NCI-H1436 treated with DMSO at 0.1 percent for 48 hours (cell line): ENCODE measurements around the gene MLST8.
"Not testable (repeated sequence)": the region's sequence is repeated elsewhere in the genome, so short reads cannot be mapped to it uniquely, and the experiment has no call there.

Experiments
- DNase-seq: peaks from one replicate; lab custom pipeline; 2025; lab: John Stamatoyannopoulos, UW

Gene MLST8

DNA sequence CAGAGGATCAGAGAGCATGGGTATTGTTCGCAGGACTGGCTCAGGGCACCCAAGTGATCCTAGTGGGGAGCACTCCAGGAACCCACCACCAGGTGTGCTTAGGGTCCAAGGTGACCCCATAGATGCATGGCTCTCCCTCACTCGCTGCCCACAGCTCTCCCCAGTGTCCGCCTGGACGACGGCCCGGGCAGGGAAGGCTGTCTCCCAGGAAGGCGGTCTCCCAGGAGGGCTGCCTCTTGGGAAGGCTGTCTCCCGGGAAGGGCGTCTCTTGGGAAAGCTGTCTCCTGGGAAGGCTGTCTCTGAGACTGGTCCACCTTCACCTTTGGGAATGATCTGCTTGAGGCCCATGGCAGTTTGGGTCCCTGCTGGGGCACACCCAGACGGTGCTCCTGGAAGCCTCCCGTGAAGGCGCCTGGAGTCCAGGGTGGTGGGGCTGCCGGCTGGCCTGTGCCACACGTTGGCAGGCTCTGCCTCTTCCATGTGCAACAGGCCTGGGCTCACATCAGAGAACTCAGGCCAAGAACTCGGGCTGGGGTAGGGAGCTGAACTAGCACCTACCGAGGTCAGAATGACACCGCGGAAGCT, 41.1 kb downstream of the MLST8 start:
- no peak for DNase-seq

DNA sequence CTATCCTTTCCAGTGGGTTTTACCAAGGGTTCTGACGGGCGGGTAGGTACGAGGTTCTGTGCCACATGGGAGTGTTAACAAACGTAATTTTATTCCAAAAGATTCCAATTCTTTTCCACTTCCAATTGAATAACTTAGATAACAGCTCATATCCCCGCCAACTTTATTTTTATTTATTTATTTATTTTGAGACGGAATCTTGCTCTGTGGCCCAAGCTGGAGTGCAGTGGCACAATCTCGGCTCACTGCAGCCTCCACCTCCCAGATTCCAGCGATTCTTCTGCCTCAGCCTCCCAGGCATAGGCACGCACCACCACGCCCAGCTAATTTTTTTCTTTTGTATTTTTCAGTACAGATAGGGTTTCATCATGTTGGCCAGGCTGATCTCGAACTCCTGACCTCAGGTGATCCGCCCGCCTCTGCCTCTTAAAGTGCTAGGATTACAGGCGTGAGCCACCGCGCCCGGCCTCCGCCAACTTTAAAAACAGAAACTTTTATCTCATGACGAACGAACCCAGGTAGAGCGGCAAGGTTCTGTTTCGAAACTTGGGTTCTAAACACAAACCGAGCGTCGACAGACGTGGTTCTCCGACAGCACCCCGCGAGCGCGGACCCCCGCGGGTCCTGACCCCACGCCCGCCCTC, 45.5 kb downstream of the MLST8 start:
- DNase-seq: no peak

DNA sequence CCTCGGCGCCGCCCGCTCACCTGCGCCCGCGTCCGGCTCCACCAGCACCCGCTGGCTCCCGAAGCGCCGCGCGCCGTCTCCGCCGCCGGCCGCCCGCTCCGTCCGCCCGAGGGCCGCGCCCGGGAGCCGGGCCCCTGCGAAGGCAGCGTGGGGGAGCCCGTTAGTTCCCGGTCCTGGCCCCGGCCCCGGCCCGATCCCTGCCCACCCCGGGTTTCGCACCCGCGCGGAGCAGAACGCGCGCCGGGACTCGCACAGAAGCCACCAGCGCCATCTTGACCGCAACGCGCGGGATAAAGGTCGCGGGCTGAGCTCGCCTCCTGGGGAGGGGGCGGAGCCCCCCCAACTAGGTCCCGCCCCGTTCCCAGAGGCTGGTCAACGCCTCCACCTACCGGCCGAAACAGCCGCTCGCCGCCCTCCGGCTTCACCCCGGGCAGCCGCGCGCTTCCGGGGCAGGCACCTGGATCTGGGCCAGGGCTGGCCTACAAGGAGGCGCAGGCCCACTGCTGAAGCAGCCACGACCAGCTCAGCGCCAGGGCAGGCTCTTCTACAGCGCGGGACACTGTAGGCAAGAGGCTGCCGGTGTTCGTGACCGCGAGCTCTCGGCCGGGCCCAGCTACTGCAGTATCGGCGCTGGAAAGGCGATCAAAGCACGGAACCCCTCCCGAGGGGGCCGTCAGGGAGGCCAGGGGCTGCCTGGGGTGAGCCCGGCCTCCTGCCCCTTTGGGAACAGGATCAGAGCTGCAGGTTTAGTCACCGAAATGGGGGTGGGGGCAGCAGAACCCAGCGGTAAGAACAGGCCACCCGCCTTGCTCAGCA, 46.2 kb downstream of the MLST8 start, which contains the start of gene ECI1:
TSS of gene ECI1 (minus strand) at position 292 of the 816 bp plus-strand sequence. CDS start at position 271, 21 bp downstream.
- peak; percentile 53 for DNase-seq

DNA sequence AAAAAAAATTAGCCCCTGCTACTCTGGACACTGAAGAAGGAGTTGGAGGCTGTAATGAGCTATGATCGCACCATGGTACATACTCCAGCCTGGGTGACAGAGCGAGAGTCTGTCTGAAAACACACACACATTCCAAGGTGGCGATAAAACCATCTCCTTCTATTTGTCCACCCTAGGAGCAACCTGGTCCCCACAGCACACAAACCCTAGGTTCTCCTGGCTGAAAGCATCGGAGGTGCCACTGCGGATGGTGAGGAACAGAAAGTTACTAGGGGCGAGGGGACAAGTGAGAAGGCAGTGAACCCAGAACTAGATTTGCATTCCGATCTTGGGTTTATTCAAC, 47.5 kb downstream of the MLST8 start:
- DNase-seq: no peak

DNA sequence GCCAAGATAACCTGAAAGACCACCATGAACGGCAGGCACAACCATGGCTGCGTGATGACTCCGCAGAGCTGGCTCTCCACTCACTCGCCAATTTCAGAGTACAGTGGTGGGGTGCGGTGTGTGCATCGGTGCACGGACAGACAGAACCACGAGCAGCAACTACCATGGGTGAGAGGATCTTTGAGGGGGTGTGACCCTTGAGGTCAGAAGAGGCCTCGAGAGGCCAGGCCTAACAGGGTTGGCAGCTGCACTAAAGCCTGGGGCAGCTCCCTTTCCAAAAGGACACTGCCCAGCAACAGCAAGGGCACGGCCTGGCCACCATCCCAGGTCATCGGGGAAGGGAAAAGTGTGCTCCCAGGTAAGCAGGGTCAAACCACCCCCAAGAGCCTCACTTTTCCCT, 48.0 kb downstream of the MLST8 start:
- DNase-seq: no peak

DNA sequence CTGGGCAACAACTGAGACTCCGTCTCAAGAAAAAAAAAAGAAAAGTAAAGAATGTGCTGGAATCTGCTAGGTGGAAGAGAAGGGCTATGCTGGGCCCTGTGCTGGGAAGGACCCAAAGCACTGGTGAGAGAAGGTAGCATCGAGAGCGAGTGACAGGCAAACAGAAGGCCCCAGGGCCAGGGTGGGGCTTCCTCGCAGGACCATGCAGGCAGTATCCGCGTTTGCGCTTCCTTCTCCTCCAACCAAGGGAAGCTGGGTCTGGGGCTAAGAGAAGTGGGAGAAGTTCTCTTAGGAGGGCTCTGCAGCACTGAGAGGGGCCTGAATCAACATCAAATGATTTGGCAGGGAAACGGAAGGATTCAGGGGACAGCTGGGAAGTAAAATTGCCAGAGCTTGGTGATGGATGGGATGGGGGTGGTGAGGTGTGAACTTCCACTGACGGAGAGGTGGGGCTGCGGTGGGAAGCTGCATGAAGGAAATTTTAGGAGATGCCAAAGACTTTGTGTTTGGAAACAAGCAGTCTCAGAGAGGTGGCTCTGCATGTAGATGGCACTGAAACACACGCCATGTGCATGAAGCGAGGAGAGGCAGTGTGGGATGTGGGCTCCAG, 51.4 kb downstream of the MLST8 start:
- DNase-seq: no peak

DNA sequence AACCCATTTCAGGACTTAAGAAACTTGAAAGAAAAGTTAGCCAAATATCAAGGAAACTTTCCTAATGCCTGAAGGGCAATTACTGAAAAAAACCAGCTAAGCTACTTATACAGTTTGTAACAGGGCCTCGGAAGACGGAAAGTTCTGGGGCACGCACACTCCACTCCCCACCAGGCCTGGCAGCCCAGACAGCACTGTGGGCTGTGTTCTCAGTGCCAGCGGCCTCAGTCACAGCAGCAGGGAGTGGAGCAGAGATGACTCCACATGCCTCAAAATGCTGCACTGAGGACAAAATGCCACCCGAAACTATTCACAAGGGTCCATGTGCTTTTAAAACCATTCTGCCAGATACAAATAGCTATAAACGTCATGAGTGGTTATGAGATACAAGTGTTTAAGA, 52.5 kb downstream of the MLST8 start:
- no peak for DNase-seq

DNA sequence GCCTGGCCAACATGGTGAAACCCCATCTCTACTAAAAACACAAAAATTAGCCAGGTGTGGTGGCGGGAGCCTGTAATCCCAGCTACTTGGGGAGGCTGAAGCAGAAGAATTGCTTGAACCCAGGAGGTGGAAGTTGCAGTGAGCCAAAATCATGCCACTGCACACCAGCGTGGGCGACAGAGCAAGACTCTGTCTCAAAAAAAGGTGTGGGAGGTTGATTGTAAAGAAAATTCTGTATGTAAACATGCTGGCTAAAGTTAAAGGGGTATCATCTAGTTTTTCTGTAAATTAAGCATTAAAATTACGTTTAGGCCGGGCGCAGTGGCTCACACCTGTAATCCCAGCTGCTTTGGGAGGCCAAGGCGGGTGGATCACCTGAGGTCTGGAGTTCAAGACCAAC, 53.3 kb downstream of the MLST8 start:
- DNase-seq: not testable (repeated sequence)
